GM18519 (cell line): Measurements from ENCODE around the gene USP17L13.
"Not testable (repeated sequence)": the region's sequence is repeated elsewhere in the genome, so short reads cannot be mapped to it uniquely, and the experiment has no call there.

Experiments
- ATAC-seq: cut with Tn5 transposase; IDR thresholded peaks from one replicate; pipeline ENCODE4 v1.9.1; 2021; ENCODE audit warnings: mild to moderate bottlenecking, moderate library complexity; ENCODE audit not compliant: unreplicated experiment, low FRiP score

Gene USP17L13, protein sequence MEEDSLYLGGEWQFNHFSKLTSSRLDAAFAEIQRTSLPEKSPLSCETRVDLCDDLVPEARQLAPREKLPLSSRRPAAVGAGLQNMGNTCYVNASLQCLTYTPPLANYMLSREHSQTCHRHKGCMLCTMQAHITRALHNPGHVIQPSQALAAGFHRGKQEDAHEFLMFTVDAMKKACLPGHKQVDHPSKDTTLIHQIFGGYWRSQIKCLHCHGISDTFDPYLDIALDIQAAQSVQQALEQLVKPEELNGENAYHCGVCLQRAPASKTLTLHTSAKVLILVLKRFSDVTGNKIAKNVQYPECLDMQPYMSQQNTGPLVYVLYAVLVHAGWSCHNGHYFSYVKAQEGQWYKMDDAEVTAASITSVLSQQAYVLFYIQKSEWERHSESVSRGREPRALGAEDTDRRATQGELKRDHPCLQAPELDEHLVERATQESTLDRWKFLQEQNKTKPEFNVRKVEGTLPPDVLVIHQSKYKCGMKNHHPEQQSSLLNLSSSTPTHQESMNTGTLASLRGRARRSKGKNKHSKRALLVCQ

DNA sequence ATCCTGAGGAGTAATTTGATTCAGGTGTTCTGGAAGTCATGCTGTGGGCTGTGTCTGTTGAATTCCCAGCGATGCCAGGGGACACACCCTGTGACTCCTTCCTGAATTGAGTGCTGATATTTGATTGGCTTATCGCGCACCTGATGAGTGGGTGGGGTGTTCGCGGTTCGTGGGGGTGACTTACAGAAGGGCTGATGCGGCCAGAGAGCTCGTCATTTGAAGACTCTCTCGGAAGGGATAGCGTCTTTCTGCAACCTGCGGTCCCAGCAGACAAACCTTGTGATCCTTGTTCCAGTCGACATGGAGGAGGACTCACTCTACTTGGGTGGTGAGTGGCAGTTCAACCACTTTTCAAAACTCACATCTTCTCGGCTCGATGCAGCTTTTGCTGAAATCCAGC, at the start of gene USP17L13:
USP17L13 (plus strand) TSS at position 301 of the 400 bp plus-strand sequence; CDS start at position 301, 0 bp downstream.
- not testable (repeated sequence) for ATAC-seq

DNA sequence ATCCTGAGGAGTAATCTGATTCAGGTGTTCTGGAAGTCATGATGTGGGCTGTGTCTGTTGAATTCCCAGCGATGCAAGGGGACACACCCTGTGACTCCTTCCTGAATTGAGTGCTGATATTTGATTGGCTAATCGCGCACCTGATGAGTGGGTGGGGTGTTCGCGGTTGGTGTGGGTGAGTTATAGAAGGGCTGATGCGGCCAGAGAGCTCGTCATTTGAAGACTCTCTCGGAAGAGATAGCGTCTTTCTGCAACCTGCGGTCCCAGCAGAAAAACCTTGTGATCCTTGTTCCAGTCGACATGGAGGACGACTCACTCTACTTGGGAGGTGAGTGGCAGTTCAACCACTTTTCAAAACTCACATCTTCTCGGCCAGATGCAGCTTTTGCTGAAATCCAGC, 14.3 kb upstream of the USP17L13 start, which contains the start of gene USP17L10:
USP17L10 (plus strand) TSS at position 301 of the 400 bp plus-strand sequence; CDS start at position 301, 0 bp downstream.
- ATAC-seq = not testable (repeated sequence)

DNA sequence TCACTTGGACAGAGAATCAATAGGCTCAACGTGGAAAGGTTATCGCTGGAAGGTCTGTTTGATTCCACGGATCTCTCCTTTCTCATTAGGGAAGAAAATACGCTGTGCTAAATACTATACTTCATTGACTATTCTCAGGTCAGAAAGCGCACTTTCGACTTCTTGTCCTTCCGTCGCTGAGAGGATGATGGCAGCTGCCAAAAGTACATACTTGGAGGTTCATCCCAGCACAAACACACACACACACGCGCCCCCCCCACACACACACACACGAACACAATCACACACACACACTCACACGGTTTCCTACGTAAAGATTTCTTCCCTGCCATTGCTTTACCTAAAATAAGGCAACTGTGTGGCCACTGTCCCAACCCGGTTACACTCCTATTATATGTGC, 10.0 kb upstream of the USP17L13 start:
- not testable (repeated sequence) for ATAC-seq

DNA sequence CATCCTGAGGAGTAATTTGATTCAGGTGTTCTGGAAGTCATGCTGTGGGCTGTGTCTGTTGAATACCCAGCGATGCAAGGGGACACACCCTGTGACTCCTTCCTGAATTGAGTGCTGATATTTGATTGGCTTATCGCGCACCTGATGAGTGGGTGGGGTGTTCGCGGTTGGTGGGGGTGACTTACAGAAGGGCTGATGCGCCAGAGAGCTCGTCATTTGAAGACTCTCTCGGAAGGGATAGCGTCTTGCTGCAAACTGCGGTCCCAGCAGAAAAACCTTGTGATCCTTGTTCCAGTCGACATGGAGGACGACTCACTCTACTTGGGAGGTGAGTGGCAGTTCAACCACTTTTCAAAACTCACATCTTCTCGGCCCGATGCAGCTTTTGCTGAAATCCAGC, 9.6 kb upstream of the USP17L13 start, which contains the start of gene USP17L11:
USP17L11 (plus strand) TSS at position 301 of the 400 bp plus-strand sequence; CDS start at position 301, 0 bp downstream.
- not testable (repeated sequence) for ATAC-seq

DNA sequence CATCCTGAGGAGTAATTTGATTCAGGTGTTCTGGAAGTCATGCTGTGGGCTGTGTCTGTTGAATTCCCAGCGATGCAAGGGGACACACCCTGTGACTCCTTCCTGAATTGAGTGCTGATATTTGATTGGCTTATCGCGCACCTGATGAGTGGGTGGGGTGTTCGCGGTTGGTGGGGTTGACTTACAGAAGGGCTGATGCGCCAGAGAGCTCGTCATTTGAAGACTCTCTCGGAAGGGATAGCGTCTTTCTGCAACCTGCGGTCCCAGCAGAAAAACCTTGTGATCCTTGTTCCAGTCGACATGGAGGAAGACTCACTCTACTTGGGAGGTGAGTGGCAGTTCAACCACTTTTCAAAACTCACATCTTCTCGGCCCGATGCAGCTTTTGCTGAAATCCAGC, 4.8 kb upstream of the USP17L13 start, which contains the start of gene USP17L12:
USP17L12 (plus strand) TSS at position 301 of the 400 bp plus-strand sequence; CDS start at position 301, 0 bp downstream.
- not testable (repeated sequence) for ATAC-seq

DNA sequence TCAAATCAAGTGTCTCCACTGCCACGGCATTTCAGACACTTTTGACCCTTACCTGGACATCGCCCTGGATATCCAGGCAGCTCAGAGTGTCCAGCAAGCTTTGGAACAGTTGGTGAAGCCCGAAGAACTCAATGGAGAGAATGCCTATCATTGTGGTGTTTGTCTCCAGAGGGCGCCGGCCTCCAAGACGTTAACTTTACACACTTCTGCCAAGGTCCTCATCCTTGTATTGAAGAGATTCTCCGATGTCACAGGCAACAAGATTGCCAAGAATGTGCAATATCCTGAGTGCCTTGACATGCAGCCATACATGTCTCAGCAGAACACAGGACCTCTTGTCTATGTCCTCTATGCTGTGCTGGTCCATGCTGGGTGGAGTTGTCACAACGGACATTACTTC, 5.6 kb downstream of the USP17L13 start:
- ATAC-seq = not testable (repeated sequence)

DNA sequence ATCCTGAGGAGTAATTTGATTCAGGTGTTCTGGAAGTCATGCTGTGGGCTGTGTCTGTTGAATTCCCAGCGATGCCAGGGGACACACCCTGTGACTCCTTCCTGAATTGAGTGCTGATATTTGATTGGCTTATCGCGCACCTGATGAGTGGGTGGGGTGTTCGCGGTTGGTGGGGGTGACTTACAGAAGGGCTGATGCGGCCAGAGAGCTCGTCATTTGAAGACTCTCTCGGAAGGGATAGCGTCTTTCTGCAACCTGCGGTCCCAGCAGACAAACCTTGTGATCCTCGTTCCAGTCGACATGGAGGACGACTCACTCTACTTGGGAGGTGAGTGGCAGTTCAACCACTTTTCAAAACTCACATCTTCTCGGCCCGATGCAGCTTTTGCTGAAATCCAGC, 9.4 kb downstream of the USP17L13 start, which contains the start of gene USP17L15:
USP17L15 (plus strand) TSS at position 301 of the 400 bp plus-strand sequence; CDS start at position 301, 0 bp downstream.
- ATAC-seq = not testable (repeated sequence)

DNA sequence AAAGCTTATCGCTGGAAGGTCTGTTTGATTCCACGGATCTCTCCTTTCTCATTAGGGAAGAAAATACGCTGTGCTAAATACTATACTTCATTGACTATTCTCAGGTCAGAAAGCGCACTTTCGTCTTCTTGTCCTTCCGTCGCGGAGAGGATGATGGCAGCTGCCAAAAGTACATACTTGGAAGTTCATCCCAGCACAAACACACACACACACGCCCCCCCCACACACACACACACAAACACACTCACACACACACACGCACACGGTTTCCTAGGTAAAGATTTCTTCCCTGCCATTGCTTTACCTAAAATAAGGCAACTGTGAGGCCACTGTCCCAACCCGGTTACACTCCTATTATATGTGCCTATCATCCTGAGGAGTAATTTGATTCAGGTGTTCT, 13.8 kb downstream of the USP17L13 start:
- not testable (repeated sequence) for ATAC-seq

DNA sequence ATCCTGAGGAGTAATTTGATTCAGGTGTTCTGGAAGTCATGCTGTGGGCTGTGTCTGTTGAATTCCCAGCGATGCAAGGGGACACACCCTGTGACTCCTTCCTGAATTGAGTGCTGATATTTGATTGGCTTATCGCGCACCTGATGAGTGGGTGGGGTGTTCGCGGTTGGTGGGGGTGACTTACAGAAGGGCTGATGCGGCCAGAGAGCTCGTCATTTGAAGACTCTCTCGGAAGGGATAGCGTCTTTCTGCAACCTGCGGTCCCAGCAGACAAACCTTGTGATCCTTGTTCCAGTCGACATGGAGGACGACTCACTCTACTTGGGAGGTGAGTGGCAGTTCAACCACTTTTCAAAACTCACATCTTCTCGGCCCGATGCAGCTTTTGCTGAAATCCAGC, 18.9 kb downstream of the USP17L13 start, which contains the start of gene USP17L17:
USP17L17 (plus strand) TSS at position 301 of the 400 bp plus-strand sequence; CDS start at position 301, 0 bp downstream.
- ATAC-seq = not testable (repeated sequence)

DNA sequence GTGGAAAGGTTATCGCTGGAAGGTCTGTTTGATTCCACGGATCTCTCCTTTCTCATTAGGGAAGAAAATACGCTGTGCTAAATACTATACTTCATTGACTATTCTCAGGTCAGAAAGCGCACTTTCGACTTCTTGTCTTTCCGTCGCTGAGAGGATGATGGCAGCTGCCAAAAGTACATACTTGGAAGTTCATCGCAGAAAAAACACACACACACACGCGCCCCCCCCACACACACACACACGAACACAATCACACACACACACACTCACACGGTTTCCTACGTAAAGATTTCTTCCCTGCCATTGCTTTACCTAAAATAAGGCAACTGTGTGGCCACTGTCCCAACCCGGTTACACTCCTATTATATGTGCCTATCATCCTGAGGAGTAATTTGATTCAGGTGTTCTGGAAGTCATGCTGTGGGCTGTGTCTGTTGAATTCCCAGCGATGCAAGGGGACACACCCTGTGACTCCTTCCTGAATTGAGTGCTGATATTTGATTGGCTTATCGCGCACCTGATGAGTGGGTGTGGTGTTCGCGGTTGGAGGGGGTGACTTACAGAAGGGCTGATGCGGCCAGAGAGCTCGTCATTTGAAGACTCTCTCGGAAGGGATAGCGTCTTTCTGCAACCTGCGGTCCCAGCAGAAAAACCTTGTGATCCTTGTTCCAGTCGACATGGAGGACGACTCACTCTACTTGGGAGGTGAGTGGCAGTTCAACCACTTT, 23.4 kb downstream of the USP17L13 start, which contains the start of gene USP17L18:
USP17L18 (plus strand) TSS at position 678 of the 728 bp plus-strand sequence; CDS start at position 678, 0 bp downstream.
- not testable (repeated sequence) for ATAC-seq

DNA sequence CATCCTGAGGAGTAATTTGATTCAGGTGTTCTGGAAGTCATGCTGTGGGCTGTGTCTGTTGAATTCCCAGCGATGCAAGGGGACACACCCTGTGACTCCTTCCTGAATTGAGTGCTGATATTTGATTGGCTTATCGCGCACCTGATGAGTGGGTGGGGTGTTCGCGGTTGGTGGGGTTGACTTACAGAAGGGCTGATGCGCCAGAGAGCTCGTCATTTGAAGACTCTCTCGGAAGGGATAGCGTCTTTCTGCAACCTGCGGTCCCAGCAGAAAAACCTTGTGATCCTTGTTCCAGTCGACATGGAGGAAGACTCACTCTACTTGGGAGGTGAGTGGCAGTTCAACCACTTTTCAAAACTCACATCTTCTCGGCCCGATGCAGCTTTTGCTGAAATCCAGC, 28.4 kb downstream of the USP17L13 start, which contains the start of gene USP17L19:
USP17L19 (plus strand) TSS at position 301 of the 400 bp plus-strand sequence; CDS start at position 301, 0 bp downstream.
- not testable (repeated sequence) for ATAC-seq

DNA sequence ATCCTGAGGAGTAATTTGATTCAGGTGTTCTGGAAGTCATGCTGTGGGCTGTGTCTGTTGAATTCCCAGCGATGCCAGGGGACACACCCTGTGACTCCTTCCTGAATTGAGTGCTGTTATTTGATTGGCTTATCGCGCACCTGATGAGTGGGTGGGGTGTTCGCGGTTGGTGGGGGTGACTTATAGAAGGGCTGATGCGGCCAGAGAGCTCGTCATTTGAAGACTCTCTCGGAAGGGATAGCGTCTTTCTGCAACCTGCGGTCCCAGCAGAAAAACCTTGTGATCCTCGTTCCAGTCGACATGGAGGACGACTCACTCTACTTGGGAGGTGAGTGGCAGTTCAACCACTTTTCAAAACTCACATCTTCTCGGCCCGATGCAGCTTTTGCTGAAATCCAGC, 33.1 kb downstream of the USP17L13 start, which contains the start of gene USP17L20:
USP17L20 (plus strand) TSS at position 301 of the 400 bp plus-strand sequence; CDS start at position 301, 0 bp downstream.
- not testable (repeated sequence) for ATAC-seq

DNA sequence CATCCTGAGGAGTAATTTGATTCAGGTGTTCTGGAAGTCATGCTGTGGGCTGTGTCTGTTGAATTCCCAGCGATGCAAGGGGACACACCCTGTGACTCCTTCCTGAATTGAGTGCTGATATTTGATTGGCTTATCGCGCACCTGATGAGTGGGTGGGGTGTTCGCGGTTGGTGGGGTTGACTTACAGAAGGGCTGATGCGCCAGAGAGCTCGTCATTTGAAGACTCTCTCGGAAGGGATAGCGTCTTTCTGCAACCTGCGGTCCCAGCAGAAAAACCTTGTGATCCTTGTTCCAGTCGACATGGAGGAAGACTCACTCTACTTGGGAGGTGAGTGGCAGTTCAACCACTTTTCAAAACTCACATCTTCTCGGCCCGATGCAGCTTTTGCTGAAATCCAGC, 37.9 kb downstream of the USP17L13 start, which contains the start of gene USP17L21:
USP17L21 (plus strand) TSS at position 301 of the 400 bp plus-strand sequence; CDS start at position 301, 0 bp downstream.
- not testable (repeated sequence) for ATAC-seq

DNA sequence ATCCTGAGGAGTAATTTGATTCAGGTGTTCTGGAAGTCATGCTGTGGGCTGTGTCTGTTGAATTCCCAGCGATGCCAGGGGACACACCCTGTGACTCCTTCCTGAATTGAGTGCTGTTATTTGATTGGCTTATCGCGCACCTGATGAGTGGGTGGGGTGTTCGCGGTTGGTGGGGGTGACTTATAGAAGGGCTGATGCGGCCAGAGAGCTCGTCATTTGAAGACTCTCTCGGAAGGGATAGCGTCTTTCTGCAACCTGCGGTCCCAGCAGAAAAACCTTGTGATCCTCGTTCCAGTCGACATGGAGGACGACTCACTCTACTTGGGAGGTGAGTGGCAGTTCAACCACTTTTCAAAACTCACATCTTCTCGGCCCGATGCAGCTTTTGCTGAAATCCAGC, 42.6 kb downstream of the USP17L13 start, which contains the start of gene USP17L22:
USP17L22 (plus strand) TSS at position 301 of the 400 bp plus-strand sequence; CDS start at position 301, 0 bp downstream.
- ATAC-seq = not testable (repeated sequence)

DNA sequence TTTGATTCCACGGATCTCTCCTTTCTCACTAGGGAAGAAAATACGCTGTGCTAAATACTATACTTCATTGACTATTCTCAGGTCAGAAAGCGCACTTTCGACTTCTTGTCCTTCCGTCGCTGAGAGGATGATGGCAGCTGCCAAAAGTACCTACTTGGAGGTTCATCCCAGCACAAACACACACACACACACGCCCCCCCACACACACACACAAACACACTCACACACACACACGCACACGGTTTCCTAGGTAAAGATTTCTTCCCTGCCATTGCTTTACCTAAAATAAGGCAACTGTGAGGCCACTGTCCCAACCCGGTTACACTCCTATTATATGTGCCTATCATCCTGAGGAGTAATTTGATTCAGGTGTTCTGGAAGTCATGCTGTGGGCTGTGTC, 47.0 kb downstream of the USP17L13 start:
- ATAC-seq = not testable (repeated sequence)
